ENCODE data around the gene DMAC2L.
"Not testable (repeated sequence)": the region's sequence is repeated elsewhere in the genome, so short reads cannot be mapped to it uniquely, and the experiment has no call there.

Gene DMAC2L, protein sequence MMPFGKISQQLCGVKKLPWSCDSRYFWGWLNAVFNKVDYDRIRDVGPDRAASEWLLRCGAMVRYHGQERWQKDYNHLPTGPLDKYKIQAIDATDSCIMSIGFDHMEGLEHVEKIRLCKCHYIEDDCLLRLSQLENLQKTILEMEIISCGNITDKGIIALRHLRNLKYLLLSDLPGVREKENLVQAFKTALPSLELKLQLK

DNA sequence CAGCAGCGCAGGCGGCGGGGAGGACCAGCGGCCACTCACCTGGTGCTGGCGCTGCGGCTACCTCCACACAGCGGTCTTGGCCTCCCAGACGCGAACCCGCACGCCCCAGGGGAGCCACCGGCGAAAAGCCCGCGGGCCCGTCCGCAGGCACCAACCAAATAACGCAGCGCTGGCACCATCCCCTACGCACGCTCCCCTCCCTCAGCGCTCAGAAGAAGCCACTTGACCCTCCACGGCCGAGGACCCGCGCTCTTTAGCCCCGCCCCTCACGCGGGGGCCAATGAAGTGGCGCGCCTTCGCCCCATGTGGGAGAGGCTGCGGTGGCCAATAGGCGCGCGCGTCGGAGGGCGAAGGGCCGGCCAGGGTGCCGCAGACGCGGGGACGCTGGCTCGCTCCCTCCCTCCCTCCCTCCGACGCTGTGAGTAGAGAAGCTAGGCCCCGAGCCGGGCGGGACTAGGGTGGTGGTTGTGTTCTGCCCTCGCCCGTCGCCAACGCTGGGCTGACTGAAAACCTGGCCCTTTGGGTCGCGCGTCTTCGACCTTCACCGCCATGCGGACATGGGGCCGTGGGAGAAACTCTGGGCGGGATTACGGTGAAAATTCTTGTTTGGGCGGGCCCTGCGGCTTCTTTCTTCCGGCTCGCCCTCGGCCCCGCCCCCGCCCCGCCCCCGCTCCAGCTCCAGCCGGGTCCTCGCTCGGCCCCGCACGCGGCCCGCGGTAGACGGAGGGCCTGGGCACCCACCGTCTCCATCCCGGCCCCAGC lies at the start of gene DMAC2L, which contains the start of gene L2HGDH:
DMAC2L (plus strand) TSS at position 353 of the 762 bp plus-strand sequence. CDS start 9,164 bp downstream, outside the sequence.
L2HGDH (minus strand) TSS at position 258 of the 762 bp plus-strand sequence; CDS start at position 179, 79 bp downstream.
- peak; percentile 87 for DNase-seq

DNA sequence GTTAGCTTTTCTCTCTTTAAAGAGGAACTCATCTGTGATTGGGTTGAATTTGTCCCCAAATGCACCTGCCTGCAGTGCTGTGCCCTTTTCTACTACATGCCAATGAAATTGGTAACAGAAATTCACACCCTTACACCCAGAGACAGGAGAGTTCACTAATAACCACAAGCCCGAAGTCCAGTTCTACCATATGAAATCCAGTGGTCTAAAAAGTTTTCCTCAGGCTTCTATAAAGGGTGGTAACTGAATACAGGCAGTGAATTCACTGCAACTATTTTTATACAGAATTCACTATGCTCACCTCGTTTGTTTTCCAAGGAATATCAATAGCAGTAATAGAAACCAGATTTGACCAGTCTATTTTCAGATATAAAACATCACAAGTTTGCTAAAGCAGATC lies 49.3 kb upstream of the DMAC2L start:
- DNase-seq = no peak

DNA sequence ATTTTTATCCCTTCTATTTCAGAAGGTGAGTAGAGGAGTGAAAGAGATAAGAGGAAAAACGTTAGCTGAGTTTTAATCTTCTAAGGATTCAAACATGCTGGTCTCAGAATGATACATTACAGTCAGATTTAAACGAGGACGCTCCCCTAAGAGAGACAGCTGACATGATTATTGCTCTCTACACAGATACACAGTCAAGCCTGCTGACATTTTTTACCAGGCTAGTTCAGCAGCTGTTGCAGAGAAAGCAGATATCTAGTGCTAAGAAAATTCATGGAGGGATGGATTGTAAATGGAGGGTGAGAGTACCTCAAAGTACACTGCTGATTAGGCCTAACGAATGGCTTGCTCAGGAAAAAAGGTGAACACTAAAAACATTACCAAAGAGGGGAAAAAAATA lies 48.8 kb upstream of the DMAC2L start:
- DNase-seq = no peak

DNA sequence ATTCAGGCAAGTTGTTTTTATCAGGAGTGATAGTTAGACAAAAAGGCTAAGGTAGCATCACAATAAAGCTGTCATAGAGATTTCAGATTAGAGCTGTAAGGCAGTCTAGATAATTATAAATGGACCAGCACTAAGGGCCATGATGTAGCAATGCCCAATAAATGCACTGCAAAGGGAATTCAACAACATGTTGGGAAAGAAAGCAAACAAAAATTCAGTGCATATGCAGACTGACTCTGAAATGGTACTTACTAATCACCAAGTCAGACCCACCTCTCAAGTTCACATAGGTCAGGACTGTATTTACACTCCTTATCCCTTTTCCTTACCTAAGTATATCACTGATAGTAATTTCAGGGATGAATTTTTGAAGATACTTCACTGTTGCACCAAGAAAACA lies 47.1 kb upstream of the DMAC2L start:
- no peak for DNase-seq

DNA sequence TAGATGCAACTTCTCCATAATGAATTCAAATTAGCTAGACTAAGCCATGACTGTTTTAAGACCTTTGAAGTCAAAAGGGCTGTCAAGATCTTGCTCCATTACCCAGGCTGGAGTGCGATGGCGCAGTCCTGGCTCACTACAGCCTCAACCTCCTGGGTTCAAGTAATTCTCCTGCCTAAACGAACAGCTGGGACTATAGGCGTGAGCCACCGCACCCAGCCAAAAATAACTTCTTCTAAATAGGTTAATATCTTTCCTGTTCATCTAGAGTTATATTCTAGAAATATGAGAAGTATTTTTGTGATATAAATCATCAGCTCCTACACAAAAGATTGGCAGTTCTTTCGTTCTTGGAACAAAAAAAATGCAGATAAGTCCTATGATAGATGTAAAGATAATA lies 41.2 kb upstream of the DMAC2L start:
- DNase-seq = no peak

DNA sequence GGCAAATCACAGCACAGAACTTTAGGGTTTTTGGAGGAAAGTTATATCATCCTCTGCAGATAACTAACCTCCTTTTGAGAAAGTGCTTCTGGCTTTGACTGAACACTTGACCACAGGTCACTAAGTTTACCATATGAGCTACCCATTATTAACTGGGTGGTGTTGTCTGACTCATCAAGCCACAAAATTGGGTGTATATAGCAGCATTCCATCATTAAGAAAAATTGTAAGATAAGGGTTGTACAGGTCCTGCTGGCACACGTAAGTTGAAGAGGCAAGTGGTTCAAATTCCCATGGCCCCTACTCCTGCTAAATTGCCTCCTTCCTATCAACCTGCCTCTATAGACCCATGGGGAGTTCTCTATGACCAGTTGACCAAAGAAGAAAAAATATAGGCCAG lies 39.6 kb upstream of the DMAC2L start:
- DNase-seq = no peak

DNA sequence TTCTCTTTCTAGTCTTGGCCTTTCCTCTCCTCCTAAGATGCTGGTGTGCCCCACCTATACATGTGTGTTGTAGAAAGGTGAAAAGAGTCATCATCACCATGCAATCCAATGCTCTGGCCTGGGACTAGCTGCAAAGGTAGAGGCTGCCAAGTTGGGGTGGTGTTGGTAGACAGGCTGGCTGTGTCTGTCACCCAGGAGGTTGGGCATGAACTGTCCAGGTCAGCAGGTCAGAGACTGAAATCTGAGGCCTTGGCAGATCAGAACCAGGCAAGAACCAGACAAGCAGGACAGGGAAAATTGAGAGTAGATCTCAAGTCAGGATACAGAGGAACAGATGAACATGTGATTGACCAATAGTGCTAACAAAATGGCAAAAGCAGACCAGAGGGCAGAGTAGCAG lies 26.3 kb upstream of the DMAC2L start:
- DNase-seq = no peak

DNA sequence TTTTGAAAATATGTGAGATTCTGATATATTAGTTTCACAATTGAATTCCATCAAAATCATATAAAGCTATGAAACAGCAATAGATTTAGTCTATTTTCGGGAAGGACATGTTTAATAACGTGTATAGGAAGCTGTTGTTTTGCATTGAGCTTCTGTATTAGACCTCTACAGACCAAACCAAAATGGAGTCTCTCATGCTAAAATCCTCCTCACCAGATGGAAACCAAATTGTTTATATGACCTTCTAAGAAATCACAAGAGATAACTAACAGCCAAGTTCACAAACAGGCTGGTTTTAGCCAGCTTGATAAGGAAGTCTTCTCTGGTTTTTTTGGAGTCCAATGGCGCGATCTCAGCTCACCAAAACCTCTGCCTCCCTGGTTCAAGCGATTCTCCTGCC lies 24.0 kb upstream of the DMAC2L start:
- no peak for DNase-seq

DNA sequence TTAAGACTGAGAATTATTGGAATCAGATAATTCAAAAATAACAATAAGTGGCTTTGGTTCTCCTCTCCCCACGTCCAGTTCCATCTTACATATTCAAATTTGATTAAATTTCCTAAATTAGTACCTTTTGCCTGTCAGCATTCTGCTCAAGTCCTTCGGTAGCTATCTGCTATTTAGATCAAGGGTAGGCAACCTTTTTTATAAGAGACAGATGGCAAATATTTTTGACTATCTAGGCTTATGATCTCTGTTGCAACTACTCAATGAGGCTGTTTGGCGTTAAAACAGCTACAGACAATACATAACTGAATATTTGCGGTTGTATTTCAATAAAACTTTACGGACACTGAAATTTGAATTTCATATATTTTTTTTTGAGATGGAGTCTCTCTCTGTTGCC lies 21.8 kb upstream of the DMAC2L start:
- DNase-seq = no peak

DNA sequence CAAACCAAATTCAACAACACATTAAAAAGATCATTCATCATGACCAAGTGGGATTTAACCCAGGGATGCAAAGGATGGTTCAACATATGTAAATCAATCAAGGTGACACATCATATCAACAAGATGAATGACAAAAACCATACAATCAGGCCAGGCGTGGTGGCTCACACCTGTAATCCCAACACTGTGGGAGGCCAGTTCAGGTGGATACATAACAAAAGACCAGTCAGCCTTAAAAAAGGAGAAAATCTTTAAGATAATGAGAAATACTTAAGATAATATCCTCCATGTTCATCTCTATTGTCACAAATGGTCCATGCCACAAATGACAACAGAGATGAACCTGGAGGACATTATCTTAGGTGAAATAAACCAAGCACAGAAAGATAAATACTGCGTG lies 12.5 kb upstream of the DMAC2L start:
- DNase-seq = no peak

DNA sequence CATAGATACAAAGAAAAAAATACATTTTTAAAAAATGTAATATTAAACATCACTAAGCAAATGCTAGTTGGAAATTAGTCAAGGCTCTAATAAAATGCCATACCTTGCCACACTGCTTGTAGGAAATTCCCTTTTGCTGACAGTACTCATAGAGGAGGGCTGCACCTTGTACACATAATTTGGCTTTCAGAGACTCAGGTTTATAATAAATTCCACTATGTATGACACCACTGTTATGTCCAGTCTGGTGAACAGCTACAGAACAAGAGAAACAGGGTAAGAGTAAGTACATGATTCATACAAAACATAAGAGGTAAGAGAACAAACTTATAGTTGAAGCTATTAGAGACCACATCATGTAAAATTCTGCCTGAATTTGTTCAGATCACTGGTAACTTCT lies 10.2 kb upstream of the DMAC2L start:
- no peak for DNase-seq

DNA sequence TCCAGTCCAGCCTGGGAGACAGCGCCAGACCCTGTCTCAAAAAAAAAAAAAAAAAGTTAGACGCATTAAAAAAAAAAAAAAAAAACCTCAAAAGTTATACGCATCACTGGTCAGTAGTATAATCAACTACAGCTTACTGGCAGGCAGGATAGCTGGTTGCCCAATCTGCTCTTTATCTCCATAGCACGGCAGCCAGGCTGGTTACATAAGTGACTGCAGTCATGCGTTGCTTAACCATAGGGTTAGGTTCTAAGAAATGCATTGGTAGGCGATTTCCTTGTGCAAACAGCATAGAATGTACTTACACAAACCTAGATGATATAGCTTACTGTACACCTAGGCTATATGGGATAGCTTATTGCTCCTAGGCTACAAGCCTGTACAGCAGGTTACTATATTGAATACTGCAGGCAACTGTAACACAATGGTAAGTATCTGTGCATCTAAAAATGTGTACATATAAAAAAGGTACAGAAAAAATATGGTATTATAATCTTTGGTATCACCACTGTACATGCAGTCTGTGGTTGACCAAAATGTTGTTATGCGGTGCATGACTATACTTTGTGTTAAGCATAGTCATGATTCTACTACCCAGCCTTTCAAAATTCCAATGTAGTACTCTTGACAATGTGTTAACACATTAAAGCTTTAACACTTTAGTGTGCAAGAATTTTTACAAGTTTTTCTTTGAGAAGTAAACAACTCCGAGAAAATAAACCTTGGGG lies 8.2 kb upstream of the DMAC2L start:
- DNase-seq = no peak

DNA sequence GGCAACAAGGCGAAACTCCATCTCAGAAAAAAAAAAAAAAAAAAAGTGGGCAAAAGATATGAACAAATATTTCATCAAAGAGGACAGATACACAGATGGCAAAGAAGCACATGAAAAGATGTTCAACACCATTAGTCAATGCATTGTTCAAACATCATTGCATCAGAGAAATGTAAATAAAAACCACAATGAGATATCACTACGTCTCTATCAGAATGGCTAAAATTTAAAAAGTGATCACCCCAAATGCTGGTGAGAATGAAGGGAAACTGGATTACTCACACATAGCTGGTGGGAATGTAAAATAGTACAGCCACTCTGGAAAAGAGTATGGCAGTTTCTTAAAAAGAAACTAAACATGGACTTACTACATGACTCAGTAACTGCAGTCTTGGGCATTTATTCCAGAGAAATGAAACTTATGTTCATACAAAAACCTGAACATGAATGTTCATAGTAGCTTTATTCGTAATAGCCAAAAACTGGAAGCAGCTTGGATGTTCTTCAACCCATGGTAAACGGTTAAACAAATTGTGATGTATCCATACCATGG lies 3.7 kb upstream of the DMAC2L start:
- no peak for DNase-seq

DNA sequence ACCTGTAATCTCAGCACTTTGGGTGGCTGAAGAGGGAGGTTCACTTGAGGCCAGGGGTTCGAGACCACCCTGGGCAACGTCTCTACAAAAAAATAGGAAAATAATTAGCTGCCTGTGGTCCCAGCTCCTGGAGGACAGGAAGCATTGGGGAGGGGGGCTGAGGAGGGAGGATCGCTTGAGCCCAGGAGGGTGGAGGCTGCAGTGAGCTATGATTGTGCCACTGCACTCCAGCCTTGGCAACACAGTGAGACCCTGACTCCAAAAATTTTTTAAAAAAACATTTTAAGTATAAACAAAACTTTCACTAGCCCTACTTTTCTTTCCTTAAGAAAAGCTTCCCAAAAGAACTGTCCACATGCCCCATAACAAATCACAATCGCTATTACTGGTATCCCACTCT lies 1.7 kb upstream of the DMAC2L start:
- DNase-seq = no peak

DNA sequence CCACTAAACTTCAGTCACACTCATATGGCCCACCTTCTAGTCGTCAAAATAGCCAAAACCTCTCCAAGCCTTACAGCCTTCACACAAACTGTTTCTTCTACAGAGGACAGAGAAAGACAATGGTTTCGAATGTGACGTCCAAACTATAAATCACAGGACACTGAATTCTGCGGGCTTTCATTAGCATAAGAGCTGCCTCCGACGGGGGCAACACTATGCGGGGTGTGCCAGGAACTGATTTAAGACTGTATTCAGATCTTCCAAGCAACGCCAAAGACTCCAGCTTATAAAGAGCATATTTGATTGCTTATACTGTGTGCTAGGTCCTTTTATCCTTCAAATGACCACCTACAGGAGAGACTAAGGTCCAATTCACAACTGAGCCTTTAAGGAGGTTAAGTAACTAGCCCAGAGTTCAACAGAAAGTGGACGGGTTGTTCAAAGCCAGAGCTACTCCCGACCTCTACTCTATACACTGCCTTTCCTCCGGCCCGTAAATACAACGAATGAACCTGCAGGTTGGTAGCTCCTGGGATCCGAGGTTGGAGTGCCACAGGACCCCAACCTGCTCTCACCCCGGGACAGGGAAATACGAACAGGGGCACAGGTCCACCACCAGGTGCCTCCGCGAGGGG lies 670 bp upstream of the DMAC2L start:
- DNase-seq = no peak

DNA sequence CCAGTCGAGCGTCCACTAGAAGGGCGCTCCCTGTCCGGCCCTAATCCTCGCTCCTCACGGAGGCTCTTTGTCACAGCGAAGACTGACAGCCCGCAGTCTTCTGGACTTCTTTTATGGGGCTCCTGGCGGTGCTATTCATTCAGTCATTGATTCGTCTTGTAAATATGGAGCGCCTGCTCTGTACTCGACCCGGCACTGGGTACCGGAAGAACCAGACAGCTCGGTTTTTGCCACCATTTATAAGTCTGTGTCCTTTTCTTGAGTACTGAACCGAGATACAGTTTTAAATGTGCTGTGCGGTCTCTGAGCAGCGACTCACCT lies 570 bp downstream of the DMAC2L start:
- peak; percentile 62 for DNase-seq

DNA sequence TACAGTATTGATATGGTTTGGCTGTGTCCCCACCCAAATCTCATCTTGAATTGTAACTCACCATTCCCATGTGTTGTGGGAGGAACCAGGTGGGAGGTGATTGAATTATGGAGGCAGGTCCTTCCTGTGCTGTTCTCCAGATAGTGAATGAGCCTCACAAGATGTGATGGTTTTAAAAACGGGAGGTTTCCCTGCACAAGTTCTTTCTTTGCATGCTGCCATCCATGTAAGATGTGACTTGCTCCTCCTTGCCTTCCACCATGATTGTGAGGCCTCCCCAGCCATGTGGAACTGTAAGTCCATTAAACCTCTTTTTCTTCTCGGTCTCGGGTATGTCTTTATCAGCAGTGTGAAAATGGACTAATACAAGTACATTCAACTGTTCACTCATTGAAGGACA lies 2.0 kb downstream of the DMAC2L start:
- DNase-seq = not testable (repeated sequence)

DNA sequence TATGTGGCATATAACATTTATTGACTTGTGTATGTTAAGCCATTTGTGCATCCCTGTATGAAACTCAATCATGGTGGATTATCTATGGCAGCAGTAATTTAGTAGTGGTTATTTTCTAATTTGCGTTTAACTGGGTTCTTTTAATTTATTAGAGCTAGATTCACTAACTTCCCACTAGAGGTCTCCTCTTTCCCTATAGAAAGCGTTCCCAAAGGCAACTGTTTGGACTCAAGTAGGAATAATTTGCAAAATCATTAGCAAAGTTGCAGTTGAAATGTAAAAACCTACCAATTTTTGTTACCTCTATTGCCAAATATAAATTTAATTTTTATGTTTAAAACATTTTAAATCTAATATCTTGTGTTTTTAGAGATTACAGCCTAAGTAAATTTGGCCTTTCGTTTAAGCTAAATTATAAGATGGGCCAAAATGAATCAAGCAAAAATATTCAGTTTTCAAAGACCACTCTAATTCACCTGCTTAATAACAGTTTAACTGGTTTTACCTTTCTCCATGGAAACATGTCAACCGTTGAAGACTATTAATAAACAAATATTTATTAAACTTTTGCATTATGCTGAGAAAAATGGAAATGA lies 6.0 kb downstream of the DMAC2L start:
- DNase-seq = peak; percentile 19

DNA sequence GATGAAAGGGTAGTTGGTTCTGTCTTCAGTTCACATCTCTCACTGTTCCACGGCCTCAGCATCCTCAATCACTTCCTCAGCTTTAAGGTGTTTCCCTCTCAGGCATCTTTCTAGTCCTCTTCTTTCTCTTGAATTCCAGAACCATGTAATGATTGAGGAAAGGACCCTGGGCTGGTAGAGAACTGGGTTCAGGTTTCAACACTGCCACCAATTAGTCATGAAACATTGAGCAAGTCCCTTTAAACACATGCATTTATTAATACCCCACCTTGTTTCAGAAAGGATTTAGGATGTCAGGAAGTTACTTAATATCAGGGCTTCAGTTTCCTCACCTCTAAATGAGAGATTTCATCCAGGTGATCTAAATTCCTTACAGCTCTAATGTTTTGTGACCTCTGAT lies 7.2 kb downstream of the DMAC2L start:
- no peak for DNase-seq

DNA sequence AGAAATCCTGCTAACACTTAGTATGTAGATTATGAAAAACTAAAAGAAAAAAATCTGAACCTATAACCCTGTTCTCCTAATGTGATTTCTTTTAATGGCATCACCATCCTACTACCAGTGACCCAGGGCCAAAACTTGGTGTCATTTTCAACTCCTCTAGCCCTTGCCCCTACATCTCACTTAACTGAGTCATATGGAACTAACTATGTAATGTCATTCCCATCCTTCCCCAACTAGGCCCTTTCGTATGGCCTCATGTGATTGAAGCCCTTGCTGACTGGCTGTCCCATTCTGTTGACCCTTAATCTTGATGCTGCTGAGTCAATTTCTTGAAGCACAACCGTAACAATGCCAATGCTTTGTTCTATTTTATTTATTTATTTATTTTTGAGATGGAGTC lies 7.6 kb downstream of the DMAC2L start:
- DNase-seq = no peak

DNA sequence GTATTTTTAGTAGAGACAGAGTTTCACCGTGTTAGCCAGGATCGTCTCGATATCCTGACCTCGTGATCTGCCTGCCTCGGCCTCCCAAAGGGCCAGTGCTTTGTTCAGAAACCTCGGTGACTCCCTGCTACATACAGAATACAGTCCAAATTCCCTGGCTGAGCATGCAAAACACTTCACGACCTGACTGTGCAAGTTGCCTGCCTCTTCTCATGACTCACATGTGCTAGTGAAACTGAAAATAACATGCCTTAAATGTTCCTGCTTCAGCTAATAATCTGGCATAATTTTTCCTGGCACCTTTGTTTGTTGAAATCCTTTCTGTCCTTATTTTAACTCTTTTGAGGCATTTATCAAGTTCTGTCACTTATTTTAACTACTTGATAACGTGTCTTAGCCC lies 8.2 kb downstream of the DMAC2L start:
- DNase-seq = no peak

DNA sequence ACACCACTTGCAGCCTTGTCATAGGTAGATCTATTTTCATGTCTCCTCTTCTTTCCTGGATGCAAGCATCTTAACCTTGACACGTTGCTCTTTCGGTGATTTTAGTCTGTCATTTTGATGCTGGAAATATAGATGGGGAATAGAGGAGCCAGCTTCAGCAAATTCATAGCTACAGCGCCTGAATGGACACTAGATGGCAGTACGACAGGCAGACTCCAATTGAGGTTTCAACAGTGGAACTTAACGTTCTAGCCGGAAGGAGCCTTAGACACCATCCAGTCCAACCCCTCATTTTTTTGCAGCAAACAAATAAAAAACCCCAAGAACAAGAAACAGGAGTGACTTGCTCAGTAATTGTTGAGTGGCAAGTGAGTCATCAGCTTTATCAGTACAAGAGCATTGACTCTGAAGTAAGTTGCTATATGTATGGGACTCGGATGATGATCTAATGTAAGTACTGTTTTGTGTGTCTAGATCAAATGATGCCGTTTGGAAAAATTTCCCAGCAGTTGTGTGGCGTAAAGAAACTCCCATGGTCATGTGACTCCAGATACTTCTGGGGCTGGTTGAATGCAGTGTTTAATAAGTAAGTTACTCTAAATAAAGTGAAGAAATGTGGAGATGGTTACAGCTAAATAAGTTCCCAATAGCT lies 9.0 kb downstream of the DMAC2L start:
- DNase-seq = peak; percentile 92
